Measurements from ENCODE around the gene HMGB1.
"Not testable (repeated sequence)": the region's sequence is repeated elsewhere in the genome, so short reads cannot be mapped to it uniquely, and the experiment has no call there.

Gene HMGB1

GRCh38 chr13:30465343-30465592, 468 bp downstream of the HMGB1 start:
- no peak for DNase-seq

- DNase-seq: peak; percentile 79 to 86
Measured at GRCh38 chr13:30464496-30465342, 1.0 kb downstream of the HMGB1 start.

DNA sequence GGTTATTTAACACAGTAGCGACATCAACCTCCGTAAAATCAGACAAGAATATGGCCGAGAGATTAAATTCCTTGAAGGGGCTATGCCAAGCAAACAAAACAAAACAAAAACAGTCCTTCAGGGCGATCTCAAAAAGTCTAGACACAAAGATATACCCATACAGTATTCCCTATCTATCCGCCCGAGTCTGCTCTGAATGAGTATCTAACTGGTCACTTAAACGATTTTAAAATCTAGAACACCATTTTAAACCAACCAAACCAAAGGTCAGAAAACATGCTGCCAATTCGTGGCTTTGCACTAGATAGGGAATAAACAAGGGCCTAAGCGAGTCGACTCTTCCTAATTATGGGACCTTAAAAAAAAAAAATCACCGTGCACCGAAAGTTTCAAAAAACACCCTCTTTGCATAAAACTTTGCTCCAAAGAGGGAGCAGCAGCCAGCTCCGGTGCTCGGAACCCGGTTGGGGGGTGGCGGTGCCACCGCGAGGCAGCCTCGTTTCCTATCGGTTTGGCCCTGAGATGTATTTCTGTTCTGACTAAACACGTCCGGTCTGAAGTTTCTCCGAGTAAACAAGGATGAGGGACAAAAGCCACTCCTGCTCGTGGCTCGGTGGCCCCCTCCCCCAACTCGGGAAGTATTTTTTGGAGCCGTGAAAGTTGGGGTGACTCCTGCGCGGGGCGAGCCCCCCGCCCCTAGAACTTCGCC, 1.8 kb downstream of the HMGB1 start:
- DNase-seq: peak; percentile 69 to 73

DNA sequence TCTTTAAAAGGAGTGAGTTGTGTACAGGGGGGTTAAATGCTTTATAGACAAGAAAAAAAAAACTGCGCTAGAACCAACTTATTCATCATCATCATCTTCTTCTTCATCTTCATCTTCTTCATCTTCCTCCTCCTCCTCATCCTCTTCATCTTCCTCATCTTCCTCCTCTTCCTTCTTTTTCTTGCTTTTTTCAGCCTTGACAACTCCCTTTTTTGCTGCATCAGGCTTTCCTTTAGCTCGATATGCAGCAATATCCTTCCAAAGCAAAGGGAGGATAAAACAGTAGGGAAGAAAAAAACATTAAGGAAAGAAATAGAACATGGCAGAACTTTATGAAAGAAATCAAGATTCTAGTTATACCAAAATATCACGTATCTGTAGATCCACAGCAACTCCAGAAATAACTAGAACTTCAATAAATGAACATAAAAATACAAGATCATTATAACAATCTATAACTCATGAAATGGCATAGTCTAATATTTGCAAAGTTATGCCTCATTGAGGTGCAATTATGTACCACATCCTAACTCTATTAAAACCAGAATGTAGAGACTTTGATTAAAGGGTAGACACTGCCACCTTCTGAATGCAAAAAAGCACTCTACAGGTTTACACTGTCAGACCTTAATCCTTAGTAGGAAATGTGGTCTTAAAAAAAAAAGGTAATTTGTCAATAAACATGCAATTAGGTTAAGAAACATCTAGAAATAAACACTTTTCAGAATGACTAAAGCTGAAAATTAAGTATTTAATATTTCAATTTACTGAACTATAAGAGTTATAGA, 4.3 kb downstream of the HMGB1 start:
- DNase-seq: peak in 1 of 2 donors; percentile 20

DNA sequence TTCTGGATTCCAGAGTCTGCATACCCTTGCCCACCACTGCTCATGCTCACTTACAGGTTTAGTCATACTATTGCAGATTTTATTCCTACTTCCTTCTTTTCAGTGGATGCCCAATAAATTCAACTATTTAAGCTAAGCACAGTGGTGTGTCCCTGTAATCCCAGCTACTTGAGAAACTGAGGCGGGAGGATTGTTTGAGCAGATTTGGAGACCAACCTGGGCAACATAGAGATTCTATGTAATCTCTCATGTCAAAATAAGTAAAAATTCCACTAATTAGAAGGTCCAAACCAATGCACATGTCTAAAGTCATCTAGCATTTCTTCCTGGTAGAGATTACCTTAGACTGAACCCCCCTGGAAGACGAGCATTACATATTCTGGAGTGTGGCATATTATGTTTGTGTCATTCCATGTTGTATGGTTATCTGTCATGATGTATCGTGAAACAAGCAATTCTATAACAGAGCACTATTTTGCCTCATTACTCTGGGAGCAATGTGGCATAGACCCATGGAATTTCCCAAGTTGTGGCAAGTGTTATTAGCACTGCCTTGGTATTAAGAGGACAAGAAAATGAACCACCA, 8.3 kb downstream of the HMGB1 start:
- no peak for DNase-seq

- no peak for DNase-seq
Measured at GRCh38 chr13:30456290-30456689, 9.4 kb downstream of the HMGB1 start.

- DNase-seq: no peak
Measured at GRCh38 chr13:30454991-30455390, 10.7 kb downstream of the HMGB1 start.

GRCh38 chr13:30453727-30454126, 12.0 kb downstream of the HMGB1 start:
- DNase-seq: no peak

DNA sequence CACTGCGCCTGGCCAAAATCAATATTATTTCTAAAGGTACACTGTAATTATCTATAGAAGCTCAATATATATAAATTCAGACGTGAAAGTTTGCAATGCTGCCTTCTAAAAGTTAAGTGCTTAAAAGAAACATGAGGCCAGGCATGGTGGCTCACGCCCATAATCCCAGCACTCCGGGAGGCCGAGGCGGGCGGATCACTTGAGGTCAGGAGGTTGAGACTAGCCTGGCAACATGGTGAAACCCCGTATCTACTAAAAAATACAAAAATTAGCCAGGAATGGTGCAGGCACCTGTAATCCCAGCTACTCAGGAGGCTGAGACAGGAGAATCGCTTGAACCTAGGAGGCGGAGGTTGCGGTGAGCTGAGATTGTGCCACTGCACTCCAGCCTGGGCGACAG, 14.3 kb downstream of the HMGB1 start:
- not testable (repeated sequence) for DNase-seq

DNA sequence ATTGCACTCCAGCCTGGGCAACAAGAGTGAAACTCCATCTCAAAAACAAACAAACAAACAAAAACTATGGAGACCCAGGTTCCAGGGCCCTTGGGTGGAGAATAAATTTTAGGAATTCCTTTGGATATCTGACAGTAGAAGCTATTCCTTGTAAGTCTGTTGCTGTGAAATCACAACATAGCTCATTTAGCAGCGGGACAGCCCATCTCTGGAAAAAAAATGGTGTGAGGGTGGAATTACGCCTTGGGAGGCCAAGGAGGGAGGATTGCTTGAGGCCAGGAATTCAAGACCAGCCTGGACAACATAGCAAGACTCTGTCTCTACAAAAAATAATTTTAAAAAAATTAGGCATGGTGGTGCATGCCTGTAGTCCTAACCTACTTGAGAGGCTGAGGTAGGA, 15.7 kb downstream of the HMGB1 start:
- no peak for DNase-seq

DNA sequence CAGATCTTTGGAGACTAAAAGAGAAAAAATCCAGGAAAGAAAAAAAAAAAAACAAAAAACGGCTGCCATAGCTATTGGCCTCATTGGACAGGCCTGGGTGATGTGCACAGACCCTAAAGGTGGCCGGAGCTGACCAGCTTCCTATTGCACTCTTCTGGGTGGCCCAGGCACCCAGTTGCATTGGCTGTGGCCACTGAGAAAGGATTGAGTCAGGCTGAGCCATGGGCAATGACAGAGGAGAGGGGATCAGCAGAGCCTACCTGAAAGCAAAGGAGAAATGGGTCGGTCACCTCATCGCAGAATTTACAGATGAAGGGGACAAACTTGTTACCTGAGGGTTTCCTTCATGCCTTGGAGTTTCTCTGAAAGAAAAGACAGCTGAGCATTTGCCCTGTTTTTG, 17.3 kb downstream of the HMGB1 start:
- no peak for DNase-seq

GRCh38 chr13:30446126-30446500, 19.6 kb downstream of the HMGB1 start:
- DNase-seq: no peak

- no peak for DNase-seq
Measured at GRCh38 chr13:30443957-30444404, 21.8 kb downstream of the HMGB1 start.

DNA sequence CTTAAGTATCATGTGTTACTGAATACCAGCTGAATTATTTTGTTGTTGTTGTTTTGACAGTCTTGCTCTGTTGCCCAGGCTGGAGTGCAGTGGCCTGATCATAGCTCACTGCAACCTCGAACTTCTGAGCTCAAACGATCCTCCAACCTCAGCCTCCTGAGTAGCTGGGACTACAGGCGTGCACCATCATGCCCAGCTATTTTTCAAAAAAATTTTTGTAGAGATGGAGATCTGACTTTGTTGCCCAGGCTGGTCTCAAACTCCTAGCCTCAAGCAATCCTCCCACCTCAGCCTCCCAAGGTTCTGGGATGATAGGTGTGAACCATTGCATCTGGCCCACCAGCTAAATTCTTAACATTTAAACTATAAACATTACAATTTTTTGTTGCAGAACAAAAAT, 22.2 kb downstream of the HMGB1 start:
- DNase-seq: not testable (repeated sequence)

- no peak for DNase-seq
Measured at GRCh38 chr13:30442926-30443325, 22.8 kb downstream of the HMGB1 start.

- no peak for DNase-seq
Measured at GRCh38 chr13:30440910-30441703, 24.6 kb downstream of the HMGB1 start.

DNA sequence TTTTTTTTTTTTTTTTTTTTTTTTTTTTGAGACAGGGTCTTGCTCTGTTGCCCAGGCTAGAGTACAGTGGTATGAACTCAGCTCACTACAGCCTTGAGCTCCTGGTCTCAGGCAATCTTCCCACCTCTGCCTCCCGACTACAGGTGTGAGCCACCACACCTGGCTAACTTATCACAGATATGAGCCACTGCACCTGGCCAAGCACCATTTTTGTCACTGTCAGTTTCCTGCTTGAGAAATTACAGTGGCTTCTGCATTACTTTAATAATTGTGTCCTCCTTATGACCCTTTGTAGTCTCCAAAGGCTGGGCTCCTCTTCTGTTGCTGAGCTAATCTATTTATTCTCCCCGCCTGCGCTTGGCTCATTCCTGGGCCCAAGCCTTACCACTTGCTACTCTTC, 27.4 kb downstream of the HMGB1 start:
- no peak for DNase-seq

GRCh38 chr13:30437177-30437576, 28.6 kb downstream of the HMGB1 start:
- DNase-seq: no peak

- no peak for DNase-seq
Measured at GRCh38 chr13:30435911-30436451, 29.8 kb downstream of the HMGB1 start.

DNA sequence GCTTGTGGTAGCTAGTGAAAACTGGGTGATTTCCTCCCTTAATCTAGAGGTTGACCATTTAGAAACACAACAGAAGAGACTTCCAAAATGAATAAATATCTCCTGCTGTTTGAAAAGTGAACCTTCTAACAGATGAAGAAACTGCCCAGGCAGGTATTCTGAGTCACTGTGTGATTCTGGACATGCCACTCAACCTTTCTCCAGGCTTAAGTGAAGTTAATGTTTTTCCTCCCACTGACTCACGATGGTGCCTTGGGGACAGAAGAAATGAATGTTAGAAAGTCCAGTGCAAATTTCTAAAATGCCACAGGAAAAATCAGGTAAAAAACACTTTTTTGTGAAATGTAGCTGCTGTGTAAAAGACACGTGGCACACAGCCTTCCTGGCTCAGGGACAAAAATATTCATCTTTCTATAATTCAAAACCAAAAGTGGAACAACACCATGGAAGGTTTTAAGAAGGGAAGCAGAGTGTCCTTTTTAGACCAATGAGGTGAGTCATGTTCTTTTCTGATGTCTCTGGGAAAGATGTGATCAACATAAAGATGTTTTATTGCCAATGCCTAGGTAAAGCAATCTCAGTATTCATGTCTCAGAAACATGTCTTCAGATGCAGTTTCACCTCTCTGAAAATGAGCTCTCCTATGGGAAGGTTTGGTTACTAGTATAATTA, 34.3 kb downstream of the HMGB1 start:
- no peak for DNase-seq

Measured in activated CD4-positive, alpha-beta T cell treated with anti-CD3 and anti-CD28 coated beads for 4 hours (primary cell).